Retinal pigment epithelial cell (primary cell): ENCODE data around the gene TMEM106B.
"Not testable (repeated sequence)": the region's sequence is repeated elsewhere in the genome, so short reads cannot be mapped to it uniquely, and the experiment has no call there.

Source experiments
- DNase-seq: peaks from one replicate; pipeline ENCODE4 v3.0.0-alpha.2; 2010; ENCODE audit warnings: low read depth
- H3K4me3 ChIP-seq: 2 replicates; pipeline ENCODE4 v1.5.1; 2011; ENCODE audit warnings: mild to moderate bottlenecking, low read length, control low read depth, moderate library complexity
- CTCF ChIP-seq: conservative IDR thresholded peaks from 2 replicates; pipeline ENCODE4 v1.5.1; 2011; ENCODE audit warnings: low read depth, low read length, control low read depth, inconsistent platforms

TMEM106B gene

GRCh38 chr7:12217311-12217710, 6.2 kb downstream of the TMEM106B start:
- DNase-seq, result no peak
- no peak overlapping the region for H3K4me3 ChIP-seq
- no peak for TF ChIP-seq CTCF

GRCh38 chr7:12220389-12221046, 9.4 kb downstream of the TMEM106B start:
- no peak for DNase-seq
- no peak for TF ChIP-seq CTCF
- H3K4me3 ChIP-seq, result no peak overlapping the region

GRCh38 chr7:12221414-12221813, 10.3 kb downstream of the TMEM106B start:
- H3K4me3 ChIP-seq, result no peak overlapping the region
- TF ChIP-seq CTCF, result no peak
- DNase-seq, result no peak

GRCh38 chr7:12222889-12223579, 11.9 kb downstream of the TMEM106B start:
- no peak for TF ChIP-seq CTCF
- no peak for DNase-seq
- H3K4me3 ChIP-seq, result no peak overlapping the region

- DNase-seq, H3K4me3 ChIP-seq: not testable (repeated sequence)
Measured at GRCh38 chr7:12225017-12225416, 13.9 kb downstream of the TMEM106B start.

GRCh38 chr7:12226756-12227155, 15.7 kb downstream of the TMEM106B start:
- DNase-seq, result no peak
- TF ChIP-seq CTCF, result no peak
- no peak overlapping the region for H3K4me3 ChIP-seq

GRCh38 chr7:12228024-12228423, 16.9 kb downstream of the TMEM106B start:
- no peak overlapping the region for H3K4me3 ChIP-seq
- DNase-seq, result no peak
- TF ChIP-seq CTCF, result no peak
